NCI-H1105 (cell line): ENCODE data around the gene ADCY1.
"Not testable (repeated sequence)": the region's sequence is repeated elsewhere in the genome, so short reads cannot be mapped to it uniquely, and the experiment has no call there.

Experiments used
- DNase-seq: peaks from one replicate; lab custom pipeline; 2025; lab: John Stamatoyannopoulos, UW

Gene ADCY1

DNA sequence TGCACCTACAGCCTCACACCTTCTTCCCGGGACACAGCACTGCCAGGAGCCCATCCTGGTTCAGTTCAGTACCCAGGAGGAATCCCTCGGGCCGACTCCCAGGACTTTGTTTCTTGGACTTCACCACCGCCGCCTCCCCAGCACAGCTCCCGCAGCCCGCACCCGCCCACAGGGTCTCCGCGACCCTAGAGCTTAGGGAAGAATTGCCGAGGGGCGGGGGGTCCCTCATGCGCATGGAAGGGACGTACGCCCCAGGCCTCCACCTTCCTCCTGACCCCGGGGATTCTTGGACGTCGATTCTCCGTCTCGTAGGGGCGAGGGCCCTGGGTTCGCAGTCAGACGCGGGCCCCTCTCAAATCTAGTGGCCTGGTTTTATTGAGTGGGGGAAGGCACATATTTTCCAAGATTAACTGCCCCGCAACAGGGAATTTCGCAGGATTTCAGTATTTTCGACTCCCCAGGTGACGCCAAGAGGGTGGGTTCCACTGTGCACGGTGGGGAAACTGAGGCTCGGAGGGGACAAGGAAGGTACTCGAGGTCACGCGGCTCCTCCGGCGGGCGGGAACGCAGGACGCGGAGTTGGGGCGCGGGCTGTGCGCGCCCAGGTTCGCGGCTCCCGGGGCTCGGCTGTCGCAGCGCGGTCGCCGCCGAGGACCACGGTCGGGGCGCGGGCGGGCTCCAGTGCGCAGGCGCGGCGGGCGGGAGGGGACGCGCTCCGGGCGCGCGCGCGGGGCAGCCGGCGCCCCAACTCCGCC is at the start of gene ADCY1:
ADCY1 (plus strand) TSS at position 708 of the 755 bp plus-strand sequence. CDS start 176 bp downstream, outside the sequence.
- DNase-seq = peak; percentile 39

DNA sequence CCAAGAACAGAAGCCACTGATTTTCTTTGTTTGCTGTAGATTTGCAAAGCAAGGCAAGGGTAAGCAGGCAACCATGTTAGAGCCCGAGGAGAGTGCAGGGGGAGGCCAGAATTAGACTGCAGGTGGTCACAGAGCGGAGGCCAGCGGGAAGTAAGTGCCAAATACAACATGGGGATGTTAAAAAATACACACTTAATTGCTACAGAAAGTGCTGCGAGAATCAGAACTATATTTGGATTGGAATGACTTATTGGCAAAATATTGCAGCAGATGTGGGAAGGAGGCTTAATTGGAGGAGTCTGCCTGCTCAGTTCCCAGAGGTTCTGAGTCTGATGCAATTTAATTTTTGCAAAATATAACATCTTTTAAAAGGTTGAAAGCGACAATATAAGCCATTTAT is 49.7 kb upstream of the ADCY1 start:
- no peak for DNase-seq

DNA sequence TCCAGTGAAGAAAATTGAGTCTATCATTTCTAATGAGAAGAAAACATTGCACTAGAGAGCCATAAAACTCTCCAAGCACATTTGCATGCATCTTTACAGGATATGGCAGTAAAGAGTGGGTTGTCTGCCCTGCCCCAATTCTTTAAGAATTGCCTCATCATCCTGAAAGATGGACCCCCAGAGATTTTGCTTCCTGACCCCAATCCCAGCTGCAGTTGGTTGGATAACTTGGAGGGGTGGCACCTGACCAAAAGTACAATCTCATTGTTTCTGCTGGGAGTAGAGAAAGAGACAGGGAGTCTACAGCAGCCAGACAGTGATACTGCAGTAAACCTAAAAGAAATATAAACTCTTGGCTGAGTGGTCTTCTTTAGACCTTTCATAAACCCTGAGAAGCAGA is 49.1 kb upstream of the ADCY1 start:
- DNase-seq = no peak

DNA sequence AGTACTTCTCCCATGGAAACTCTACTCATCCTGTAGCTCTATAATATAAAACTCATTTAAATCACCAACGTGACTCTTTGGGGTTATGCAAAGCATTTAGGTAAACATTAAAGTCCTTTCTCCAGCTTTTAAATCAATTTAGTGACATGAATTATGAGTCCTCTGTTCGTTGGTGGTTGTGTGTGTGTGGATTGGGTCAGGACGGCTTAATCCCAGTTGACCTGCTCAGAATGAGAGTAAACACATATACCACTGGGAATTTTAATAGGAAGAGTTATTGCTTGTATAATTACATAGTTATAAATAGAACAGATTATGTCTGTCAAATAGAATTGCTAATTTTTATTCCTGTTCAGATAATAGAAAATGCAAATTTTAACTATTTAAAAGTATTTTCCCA is 30.7 kb upstream of the ADCY1 start:
- no peak for DNase-seq

DNA sequence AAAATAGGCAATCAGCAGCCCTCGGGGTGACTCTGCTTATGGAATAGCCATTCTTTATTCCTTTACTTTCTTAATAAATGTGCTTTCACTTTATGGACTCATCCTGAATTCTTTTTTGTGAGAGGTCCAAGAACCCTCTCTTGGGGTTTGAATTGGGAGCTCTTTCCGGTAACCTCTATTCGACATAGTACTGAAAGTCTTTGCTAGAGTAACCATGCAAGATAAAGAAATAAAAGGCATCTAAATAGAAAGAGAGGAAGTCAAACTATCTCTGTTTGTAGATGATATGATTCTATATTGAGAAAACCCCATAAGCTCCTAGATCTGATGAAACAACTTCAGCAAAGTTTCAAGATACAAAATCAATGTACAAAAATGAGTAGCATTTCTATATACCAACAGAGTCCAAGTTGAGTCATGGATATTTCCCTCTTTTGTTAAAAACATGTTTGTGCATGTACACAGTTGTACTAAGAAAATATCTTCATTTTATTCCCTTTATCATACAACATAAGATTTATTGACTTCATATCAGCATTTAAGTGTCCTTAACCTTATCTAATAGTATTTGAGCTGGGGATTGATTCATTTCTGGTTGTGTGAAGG is 29.0 kb upstream of the ADCY1 start:
- DNase-seq = not testable (repeated sequence)

DNA sequence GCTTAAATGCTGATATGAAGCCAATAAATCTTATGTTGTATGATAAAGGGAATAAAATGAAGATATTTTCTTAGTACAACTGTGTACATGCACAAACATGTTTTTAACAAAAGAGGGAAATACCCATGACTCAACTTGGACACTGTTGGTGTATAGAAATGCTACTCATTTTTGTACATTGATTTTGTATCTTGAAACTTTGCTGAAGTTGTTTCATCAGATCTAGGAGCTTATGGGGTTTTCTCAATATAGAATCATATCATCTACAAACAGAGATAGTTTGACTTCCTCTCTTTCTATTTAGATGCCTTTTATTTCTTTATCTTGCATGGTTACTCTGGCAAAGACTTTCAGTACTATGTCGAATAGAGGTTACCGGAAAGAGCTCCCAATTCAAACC is 25.3 kb upstream of the ADCY1 start:
- DNase-seq = not testable (repeated sequence)

DNA sequence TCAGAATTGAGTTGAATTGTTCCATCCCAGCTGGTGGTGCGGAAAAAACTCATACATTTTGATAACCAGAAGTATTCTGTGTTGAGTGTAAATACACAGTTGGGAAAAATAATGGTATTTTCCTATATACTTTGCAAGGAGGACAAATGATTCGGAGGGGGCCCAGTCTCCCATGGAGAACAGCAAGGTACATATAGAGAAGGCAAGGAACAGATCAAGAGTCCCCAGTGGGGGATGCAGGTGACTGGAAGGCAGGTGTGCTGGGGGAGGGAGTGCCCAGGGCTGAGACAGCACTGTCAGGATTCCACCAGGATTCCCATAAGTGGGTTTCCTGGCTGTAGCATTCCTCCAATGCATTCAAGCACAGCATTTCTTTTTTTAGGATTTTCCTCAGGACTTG is 10.8 kb upstream of the ADCY1 start:
- no peak for DNase-seq

DNA sequence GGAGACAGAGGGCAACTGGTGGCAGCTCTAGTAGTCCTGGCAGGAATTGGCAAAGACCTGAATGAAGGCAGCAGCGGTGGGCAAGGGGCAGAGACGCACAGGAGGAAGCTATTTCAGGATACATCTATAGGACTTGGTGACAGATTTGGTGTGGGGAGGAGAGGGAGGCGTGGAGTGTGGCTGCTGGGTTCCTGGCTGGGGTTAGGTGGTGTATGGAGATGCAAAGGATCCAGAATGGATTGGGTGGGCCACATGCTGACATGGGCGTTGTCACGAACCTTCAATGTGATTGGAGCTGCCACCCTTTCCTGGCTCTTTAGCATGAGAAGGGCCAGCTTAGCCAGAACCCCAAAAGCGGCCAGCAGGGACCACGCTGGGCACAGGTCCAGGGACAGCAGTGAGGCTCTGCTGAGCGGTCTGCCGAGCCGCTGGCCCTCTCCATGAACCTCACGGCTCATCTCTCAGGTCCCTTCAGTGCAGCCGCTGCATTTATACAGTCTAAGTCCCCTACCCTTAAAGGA is 10.2 kb upstream of the ADCY1 start:
- no peak for DNase-seq

DNA sequence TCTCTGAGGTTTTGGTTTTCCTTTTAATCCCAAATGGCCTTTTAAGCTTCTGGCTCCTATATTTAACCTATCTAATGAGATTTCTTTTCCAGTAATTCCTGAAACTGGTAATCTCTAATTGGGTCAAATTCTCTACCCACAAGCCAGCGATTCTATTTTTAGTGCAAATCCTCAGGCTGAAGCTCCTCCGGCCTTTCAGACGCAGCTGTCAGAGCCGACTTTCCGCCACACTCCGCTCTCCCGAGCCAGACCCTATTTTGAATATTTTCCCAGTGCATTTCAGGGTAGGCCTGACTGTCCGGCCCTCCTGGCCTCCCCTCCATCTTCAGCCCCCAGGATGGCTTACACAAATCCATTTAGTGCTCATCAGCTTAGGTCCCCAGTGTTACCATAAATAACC is 9.7 kb upstream of the ADCY1 start:
- DNase-seq = no peak

DNA sequence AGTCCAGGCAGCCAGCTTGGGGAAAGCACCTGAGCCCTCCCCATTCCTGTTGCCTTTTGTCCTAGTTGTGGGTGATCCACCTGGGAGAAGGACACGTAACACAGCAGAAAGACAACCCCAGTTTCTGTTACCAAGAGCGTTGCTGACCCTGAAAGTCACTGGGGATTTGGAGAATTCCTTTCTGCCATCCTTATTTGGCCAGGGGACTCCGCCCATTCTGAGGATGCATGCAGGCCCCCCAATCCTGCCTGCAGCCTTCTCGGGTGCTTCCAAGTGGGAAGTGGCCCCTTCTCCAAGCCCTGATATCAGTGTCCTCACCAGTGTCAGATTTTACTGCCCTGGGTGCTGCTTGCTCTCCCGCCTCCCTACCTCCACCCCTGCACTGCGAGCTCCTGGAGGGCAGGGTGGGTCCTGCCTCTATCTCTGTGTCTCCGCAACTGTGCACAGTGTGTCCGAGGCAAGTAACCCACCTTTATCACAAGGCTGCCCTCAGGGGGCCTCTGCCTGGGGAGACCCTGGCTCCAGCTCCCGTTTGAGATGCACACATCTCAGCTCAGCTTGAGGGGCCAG is 9.2 kb upstream of the ADCY1 start:
- no peak for DNase-seq

DNA sequence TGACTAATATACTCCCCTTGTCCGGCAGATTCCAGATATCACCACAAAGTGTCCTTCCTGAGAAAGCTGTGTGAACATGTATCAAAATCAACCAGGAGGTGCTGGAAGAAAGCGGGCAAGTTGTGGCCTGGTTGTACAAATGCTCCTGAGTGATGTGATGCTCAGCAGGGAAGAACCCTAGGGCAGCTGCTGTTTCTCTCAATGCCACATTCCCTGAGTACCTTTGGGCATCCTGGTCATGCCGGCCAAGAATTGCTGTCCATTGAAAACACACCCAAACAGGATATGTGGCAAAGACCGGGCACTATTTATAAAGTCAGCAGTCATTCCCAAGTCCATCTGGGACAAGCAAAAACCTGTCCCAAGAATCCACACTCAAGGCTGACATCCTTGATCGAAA is 7.8 kb upstream of the ADCY1 start:
- DNase-seq = no peak

DNA sequence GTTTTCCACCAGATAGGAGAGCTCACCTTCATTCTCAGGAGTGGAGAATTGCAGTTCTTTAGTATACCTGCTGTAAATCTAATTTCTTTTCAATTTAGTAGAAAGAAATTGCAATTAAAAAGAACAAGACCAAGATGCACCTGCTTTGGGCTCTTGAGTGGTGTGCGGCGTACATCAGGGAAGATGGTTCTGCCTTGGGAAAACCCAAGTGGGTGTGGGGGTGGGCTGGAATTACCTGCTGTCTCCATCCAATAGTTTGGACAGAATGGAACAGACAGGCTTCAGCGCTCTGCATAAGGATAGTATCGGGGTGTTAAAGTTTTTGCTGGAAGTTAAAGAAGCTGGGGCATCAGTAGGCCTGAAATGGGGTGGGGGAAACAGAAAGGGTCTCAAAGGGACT is 7.2 kb upstream of the ADCY1 start:
- no peak for DNase-seq

DNA sequence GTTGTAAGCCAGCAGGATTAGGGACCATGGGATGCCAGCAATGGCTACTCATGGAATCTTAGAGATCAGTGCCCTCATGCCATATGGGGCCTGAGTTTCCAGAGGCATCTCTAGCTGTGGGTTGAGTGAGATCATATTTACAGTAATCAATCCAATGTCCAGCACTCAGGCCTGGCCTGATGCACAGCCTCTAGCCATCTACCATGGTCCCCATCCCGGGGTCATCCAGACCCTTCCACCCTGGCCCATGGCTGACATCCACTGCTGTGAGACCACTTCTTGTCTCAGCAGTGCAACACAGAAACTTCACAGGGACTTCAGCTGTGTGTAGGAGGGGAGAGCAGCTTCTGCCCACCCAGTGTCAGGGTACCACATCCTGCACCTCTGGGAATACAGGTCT is 6.5 kb upstream of the ADCY1 start:
- no peak for DNase-seq

DNA sequence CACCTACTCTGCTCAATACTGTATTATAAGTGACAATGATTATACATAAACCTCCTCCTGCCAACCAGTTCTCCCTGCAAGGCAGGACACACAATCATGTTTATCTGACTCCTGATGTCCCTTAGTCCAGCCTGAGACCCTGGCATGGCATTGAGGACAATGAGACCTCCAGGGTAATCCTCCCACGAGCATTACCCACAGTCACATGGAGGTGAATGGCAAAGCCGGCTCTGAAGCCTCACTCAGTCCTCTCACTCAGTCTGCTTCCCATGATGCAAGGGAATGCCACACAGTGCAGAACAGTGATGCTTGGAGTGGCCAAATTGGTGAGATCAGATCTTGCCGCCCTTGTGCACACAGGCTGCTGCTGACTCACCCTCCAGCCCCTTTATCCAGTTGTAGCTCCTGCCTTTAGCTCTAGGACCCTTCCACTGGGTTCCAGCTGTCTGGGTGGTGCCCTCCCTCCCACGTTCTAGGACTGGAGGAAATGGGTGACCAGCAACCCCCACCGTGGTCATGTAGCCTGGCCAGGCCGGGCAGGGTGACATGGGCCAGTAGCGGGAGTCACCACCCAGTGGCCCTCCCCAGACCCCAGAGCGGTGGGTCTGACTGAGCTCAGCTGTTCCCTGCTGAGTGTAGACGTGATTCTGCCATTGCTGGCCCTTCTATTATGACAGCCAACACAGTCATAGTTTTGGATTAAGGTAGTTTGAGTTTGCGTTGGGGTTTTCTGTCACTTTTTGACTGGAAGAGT is 5.5 kb upstream of the ADCY1 start:
- no peak for DNase-seq

DNA sequence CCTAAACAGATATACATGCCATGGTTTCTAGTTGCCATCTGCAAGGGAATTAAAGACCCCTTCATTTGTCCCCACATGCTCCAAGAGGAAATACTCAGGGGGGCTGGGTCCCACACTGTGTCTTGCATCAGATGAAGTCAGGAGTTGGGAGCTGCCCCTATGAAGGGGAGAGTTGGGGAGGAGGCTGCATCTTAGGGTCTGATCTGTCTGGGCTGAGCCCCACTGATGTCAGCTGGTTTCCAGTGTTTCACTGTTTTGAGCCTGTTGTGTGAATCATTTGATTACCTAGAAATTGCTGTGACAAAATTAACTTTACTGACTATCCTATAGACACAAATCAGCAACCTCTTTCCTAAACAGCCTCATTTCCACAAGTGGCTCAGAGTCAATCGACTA is 4.9 kb upstream of the ADCY1 start:
- no peak for DNase-seq

DNA sequence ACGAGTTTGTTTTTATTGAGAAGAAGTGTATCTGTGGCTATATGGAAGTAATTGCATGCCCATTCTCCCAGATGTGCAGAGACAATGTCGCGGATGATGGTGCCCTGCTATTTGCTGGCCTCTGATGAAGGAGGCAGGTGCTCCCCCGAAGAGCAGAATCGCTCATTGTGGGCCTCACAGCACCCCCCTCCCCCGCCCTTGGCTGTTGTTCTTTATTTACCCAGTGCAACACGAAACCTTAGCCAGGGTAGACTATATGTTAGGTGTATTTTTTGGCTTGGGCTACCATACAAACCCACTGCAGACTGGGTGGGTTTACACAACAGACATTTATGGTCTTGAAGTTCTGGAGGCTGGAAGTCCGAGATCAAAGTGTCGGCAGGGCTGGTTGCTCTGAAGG is 3.4 kb upstream of the ADCY1 start:
- DNase-seq = no peak

DNA sequence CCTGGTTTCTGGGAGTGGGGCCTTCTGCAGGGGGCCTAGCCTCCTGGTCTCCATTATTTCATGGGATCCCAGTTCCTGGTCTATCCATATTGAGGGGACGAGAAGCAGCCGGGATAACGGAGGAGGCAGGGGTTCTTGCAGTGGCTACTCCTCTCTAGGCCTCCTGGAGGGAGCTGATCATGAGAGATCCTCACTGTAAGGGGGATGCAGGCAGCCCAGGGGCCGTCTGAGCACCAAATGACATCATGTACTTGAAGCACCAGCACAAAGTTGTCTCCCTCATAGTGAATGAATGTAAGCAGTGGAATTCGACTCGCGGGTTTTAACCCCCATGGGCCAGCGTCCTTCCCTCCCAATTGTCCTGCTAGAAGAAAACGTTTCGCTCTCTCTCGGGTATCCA is 964 bp upstream of the ADCY1 start:
- no peak for DNase-seq

DNA sequence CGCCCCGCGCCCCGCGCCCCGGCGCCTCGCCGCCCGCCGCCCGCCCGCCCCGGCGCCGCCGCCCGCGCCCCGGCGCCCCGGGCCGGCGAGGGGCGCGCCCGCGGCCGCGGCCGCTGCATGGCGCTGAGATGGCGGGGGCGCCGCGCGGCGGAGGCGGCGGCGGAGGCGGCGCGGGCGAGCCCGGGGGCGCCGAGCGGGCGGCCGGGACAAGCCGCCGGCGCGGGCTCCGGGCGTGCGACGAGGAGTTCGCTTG is 174 bp downstream of the ADCY1 start:
- DNase-seq = peak; percentile 30

DNA sequence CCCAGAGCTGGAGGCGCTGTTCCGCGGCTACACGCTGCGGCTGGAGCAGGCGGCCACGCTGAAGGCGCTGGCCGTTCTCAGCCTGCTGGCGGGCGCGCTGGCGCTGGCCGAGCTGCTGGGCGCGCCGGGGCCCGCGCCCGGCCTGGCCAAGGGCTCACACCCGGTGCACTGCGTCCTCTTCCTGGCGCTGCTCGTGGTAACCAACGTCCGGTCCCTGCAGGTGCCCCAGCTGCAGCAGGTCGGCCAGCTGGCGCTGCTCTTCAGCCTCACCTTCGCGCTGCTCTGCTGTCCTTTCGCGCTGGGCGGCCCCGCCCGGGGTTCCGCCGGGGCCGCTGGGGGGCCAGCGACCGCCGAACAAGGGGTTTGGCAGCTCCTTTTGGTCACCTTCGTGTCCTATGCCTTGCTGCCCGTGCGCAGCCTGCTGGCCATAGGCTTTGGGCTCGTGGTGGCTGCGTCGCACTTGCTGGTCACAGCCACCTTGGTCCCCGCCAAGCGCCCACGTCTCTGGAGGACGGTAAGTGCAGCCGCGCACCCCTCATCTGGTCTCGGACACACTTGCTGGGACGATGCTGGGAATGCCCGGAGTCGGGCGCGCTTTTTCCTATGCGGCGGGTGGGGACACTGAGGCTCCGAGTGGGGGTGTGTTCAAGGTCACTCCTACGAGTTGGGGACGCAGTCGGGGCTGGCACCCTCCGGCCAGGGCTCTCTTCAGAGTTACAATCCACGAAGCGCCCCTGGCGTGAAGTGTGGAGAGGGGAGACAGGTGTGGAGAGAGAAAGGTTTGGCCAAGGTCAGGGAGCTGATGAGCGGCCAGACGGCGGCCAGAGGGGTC is 717 bp downstream of the ADCY1 start:
- no peak for DNase-seq

DNA sequence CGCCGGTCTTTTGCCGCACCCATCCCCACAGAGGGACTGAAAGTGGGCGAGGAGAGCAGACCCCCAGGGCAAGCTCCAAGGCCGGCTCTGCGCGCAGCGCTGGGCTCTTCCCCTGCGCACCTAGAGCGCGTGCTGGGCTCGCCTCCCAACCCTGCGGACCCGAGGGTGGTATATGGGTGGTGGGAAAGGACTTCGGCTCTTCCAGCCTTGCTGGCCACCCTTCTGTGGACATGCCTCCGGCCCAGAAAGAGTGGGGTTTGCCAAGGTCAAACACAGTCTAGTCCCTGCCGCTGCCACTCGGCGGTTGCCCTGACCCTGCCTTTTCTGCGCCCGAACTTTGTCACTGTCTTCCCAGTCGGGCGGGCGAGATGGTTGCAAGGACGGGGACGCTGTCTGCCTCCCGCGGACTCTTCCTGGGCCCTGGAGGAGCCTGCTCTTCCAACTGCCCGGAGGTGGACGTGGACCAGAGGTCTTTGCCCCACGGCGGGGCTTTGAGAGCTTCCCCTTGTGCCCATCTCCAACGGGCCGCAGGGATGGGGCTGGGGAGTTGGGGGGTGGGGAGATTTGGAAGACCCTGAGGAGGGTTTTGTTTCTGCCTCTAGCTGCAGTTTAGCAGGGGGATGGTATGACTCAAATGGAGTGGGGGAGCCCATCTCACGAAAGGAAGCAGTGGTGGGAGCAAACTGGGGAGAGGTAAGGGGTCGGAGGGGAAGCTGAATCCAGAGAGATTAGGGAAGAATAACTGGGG is 1.5 kb downstream of the ADCY1 start:
- no peak for DNase-seq

DNA sequence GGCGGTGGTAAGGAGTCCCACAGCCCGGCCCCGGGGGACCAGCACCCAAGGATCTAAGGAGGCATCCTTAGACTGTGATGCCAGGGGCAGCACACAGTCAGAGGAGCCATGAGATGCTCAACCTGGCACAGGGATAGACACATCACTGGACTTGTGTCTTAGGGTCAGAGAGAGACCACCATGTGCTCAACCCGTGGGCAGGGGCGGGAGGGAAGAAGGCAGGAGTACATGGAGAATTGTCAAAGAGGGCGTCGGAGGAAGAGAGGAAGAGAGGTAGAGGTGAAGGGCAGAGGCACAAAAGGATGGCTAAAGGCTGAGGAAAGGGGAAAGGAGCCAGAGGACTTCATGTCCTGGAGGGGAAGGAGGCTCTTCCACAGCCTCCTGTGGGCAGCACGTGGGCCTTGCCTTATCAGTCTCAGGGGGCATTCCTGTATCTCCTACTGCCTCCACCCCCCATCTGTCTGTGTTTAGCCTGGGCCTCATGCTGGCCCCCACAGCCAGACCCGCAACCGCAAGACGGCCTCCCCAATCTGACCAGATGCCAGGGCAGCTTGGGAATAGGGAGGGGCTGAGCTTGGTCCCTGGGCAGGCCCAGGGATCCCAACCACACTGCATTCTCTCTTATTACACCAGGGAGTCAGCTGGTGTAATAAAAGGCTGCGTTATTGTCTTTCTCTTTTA is 2.2 kb downstream of the ADCY1 start:
- DNase-seq = no peak
